NCI-H345 treated with DMSO at 0.1 percent for 48 hours (cell line): ENCODE measurements around the gene BACE2.
A peak's percentile ranks its signal among the peaks of the same experiment; 100 is the strongest.
"Not testable (repeated sequence)": the region's sequence is repeated elsewhere in the genome, so short reads cannot be mapped to it uniquely, and the experiment has no call there.

ENCODE experiments used
- DNase-seq: peaks from one replicate; lab custom pipeline; 2025; ENCODE audit not compliant: unreplicated experiment; lab: John Stamatoyannopoulos, UW

Gene BACE2

GRCh38 chr21:41182547-41182946, 14.6 kb downstream of the BACE2 start:
- no peak for DNase-seq

GRCh38 chr21:41183575-41183974, 15.6 kb downstream of the BACE2 start:
- DNase-seq, result no peak

GRCh38 chr21:41185802-41186201, 17.8 kb downstream of the BACE2 start:
- no peak for DNase-seq

- peak; percentile 82 for DNase-seq
Measured at GRCh38 chr21:41186755-41187536, 19.0 kb downstream of the BACE2 start.

- no peak for DNase-seq
Measured at GRCh38 chr21:41187537-41188025, 19.6 kb downstream of the BACE2 start.

- DNase-seq, result no peak
Measured at GRCh38 chr21:41188486-41189149, 20.7 kb downstream of the BACE2 start.

GRCh38 chr21:41189150-41189745, 21.3 kb downstream of the BACE2 start:
- no peak for DNase-seq

- not testable (repeated sequence) for DNase-seq
Measured at GRCh38 chr21:41192552-41192951, 24.6 kb downstream of the BACE2 start.

- no peak for DNase-seq
Measured at GRCh38 chr21:41195311-41195710, 27.4 kb downstream of the BACE2 start.

GRCh38 chr21:41196993-41197392, 29.0 kb downstream of the BACE2 start:
- no peak for DNase-seq

- no peak for DNase-seq
Measured at GRCh38 chr21:41197582-41197981, 29.6 kb downstream of the BACE2 start.

GRCh38 chr21:41198647-41199046, 30.7 kb downstream of the BACE2 start:
- DNase-seq, result not testable (repeated sequence)

- no peak for DNase-seq
Measured at GRCh38 chr21:41199123-41199522, 31.2 kb downstream of the BACE2 start.

GRCh38 chr21:41199588-41199987, 31.6 kb downstream of the BACE2 start:
- DNase-seq, result no peak

GRCh38 chr21:41201385-41201784, 33.4 kb downstream of the BACE2 start:
- DNase-seq, result no peak

GRCh38 chr21:41204736-41205135, 36.8 kb downstream of the BACE2 start:
- no peak for DNase-seq

GRCh38 chr21:41207401-41208375, 39.7 kb downstream of the BACE2 start:
- DNase-seq, result peak; percentile 73

- DNase-seq, result no peak
Measured at GRCh38 chr21:41208376-41208763, 40.4 kb downstream of the BACE2 start.

- DNase-seq, result no peak
Measured at GRCh38 chr21:41209016-41209619, 41.2 kb downstream of the BACE2 start.

- DNase-seq, result no peak
Measured at GRCh38 chr21:41210426-41211059, 42.6 kb downstream of the BACE2 start.
